Measurements from ENCODE around the gene ADAMTS2. TPM values are rescaled to one million over a fixed set of nuclear protein-coding genes. Genes with fewer than 3 reads are reported as not detected.

ADAMTS2 gene
- total and polyA plus RNA-seq, 2 donors (not counting 3 experiments of a cell fraction or from before 2014, with no cell fraction given), result not detected

GRCh38 chr5:179124853-179125788, 220.1 kb downstream of the ADAMTS2 start:
- FAIRE-seq, result no peak
- Histone ChIP-seq H3K79me2 (ENCODE audit: control insufficient read depth, insufficient read depth, low read length) (no peaks in the 10 kb centered on the region), H3K4me3 (replicated peaks in 1 of 3; ENCODE audit: insufficient read depth in 1 of 3, low read depth in 1 of 3, low read length in 3 of 3) (no peak overlapping the region), H3K9me3 (replicated peaks; ENCODE audit: control insufficient read depth, insufficient read depth, low read length) (peaks cover 2% of the 10 kb centered on the region), H4K20me1 (replicated peaks; ENCODE audit: control insufficient read depth, extremely low read depth, insufficient read depth, low read length) (no peaks in the 10 kb centered on the region), H3K27me3 (ENCODE audit: control insufficient read depth in 2 of 2, insufficient read depth in 2 of 2, low read length in 2 of 2) (no peaks in the 10 kb centered on the region), H3K9me1 (replicated peaks; ENCODE audit: control insufficient read depth, extremely low read depth, insufficient read depth, low read length) (no peaks in the 10 kb centered on the region), H3K36me3 (ENCODE audit: control insufficient read depth in 2 of 2, extremely low read depth in 1 of 2, insufficient read depth in 2 of 2, low read length in 2 of 2) (no peaks in the 10 kb centered on the region), H3K9ac (replicated peaks; ENCODE audit: extremely low read depth, insufficient read depth, low read length) (no peak overlapping the region), H2AFZ (ENCODE audit: low read depth, low read length) (no peak overlapping the region), H3K4me1 (ENCODE audit: control insufficient read depth, extremely low read depth, insufficient read depth, low read length) (no peaks in the 10 kb centered on the region), H3K27ac (ENCODE audit: insufficient read depth, low read depth, low read length) (no peak overlapping the region), H3K4me2 (ENCODE audit: insufficient read depth, low read length) (no peak overlapping the region)
- intact Hi-C loops (cut with micrococcal nuclease), result no loop called here
- CTCF ChIA-PET, result no interaction called here
- POLR2A ChIA-PET, result no interaction called here
- DNase-seq (ENCODE audit: low read depth, low spot score), result no peak
- no peak for TF ChIP-seq POLR2AphosphoS5 (IDR thresholded peaks at IDR 0.05; ENCODE audit: insufficient read depth, low read depth, low read length)
- no peak for TF ChIP-seq POLR2A (IDR thresholded peaks at IDR 0.05; ENCODE audit: low read depth, low read length)
- TF ChIP-seq MYC (IDR thresholded peaks at IDR 0.05; ENCODE audit: low read depth, low read length), result no peak
- TF ChIP-seq JUN (IDR thresholded peaks at IDR 0.05; ENCODE audit: borderline replicate concordance, insufficient read depth, insufficient read length, low read depth), result no peak
- TF ChIP-seq GATA2 (IDR thresholded peaks at IDR 0.05; ENCODE audit: insufficient read depth, insufficient read length, low read depth, low read length), result no peak
- no peak for TF ChIP-seq EZH2 (IDR thresholded peaks at IDR 0.05; ENCODE audit: borderline replicate concordance, low read depth, low read length, severe bottlenecking)
- no peak for TF ChIP-seq FOS (IDR thresholded peaks at IDR 0.05; ENCODE audit: borderline replicate concordance, insufficient read depth, low read length)
- TF ChIP-seq MAX (IDR thresholded peaks at IDR 0.05; ENCODE audit: insufficient read depth, insufficient read length), result no peak
- no peak for TF ChIP-seq CTCF (IDR thresholded peaks at IDR 0.05; ENCODE audit: extremely low read depth in 1 of 2, insufficient read depth in 1 of 2, low read depth in 1 of 2, low read length in 2 of 2)
- dilution Hi-C loops (cut with MboI; ENCODE audit: extremely low pct_ligation_motif_present, low sequenced_read_pairs), result no loop called here
- no TSS peak for BruUV-seq (replicated peaks)
